HL-60 (cell line): ENCODE measurements around the gene KCNAB1.

Experiments
- CTCF ChIP-seq: IDR thresholded peaks from one replicate; pipeline ENCODE4 v1.5.1; 2011; ENCODE audit warnings: low read length, control low read depth, inconsistent platforms; ENCODE audit not compliant: insufficient read depth
- GABPA ChIP-seq: IDR thresholded peaks from 2 replicates; pipeline ENCODE4 v1.6.1; 2012; ENCODE audit warnings: low read depth
- POLR2AphosphoS5 ChIP-seq: IDR thresholded peaks from 2 replicates; pipeline ENCODE4 v1.6.1; 2012; ENCODE audit warnings: low read depth
- REST ChIP-seq: IDR thresholded peaks from 2 replicates; pipeline ENCODE4 v1.6.1; 2012; ENCODE audit warnings: low read depth; ENCODE audit not compliant: insufficient replicate concordance

DNA sequence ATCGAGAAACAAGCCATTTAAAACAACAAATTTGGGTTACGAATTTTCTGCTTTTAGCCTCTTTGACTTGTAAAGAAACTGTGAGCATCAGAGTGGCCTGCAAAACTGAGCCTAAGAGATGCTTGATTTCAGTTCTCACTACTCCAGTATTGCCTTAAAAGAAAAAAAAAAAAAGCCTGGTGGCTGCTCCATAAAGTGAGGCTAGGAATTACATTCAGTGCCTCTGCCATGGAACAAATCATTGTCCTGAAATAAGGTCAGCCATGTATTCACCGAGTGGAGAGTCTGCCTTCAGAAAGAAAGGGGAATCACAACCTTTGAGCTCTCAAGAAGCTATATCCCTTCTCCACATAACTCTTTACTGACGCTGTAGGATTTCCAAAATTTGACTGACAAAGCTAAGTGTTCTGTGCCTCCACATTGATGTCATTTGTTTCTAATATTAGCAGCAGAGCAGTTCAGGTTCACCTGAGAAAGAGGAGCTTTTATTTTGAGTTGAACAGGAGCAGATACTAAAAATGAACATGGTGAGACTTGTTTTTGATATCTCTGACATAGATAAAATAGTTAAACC, 297.3 kb downstream of the KCNAB1 start:
- TF ChIP-seq CTCF: no peak
- no peak for TF ChIP-seq GABPA
- no peak for TF ChIP-seq REST
- no peak for TF ChIP-seq POLR2AphosphoS5
